PFSK-1 (cell line): ENCODE data around the gene EPHB6.

Source experiments
- FOXP2 ChIP-seq: optimal IDR thresholded peaks from 2 replicates; pipeline ENCODE3; 2011; ENCODE audit warnings: borderline replicate concordance, control low read depth, inconsistent platforms; ENCODE audit not compliant: insufficient read depth; ENCODE audit errors: extremely low read length, extremely low read depth
- POLR2AphosphoS5 ChIP-seq: IDR thresholded peaks from 2 replicates; pipeline ENCODE4 v1.6.1; 2012; ENCODE audit warnings: low read depth, mild to moderate bottlenecking, control low read depth, low read length, moderate library complexity
- REST ChIP-seq, 2 experiments: IDR thresholded peaks; 2 replicates each; pipeline versions ENCODE4 v1.6.1 to v1.8.0; 2011 to 2012; ENCODE audit warnings: low read depth in 2 of 2, low read length in 2 of 2, control low read depth in 1 of 2, inconsistent platforms in 1 of 2, mild to moderate bottlenecking in 1 of 2, moderate library complexity in 1 of 2; ENCODE audit not compliant: insufficient read depth in 1 of 2
- SIN3A ChIP-seq: IDR thresholded peaks from 2 replicates; pipeline ENCODE4 v1.6.1; 2012; ENCODE audit warnings: mild to moderate bottlenecking, low read length, moderate library complexity, borderline replicate concordance; ENCODE audit not compliant: insufficient read depth
- TAF1 ChIP-seq: IDR thresholded peaks from 2 replicates; pipeline ENCODE4 v1.6.1; 2012; ENCODE audit warnings: low read length, control low read depth, borderline replicate concordance; ENCODE audit not compliant: insufficient read depth

The EPHB6 gene

GRCh38 chr7:142883571-142884285 lies 28.9 kb downstream of the EPHB6 start:
- TF ChIP-seq SIN3A (no peak), REST (IDR thresholded peaks at IDR 0.05; ENCODE audit: insufficient read depth in 1 of 2, low read depth in 2 of 2, low read length in 2 of 2) (no peak), FOXP2 (no peak), TAF1 (no peak), POLR2AphosphoS5 (no peak)

- TF ChIP-seq POLR2AphosphoS5 (no peak), FOXP2 (no peak), SIN3A (no peak), REST (IDR thresholded peaks at IDR 0.05; ENCODE audit: insufficient read depth in 1 of 2, low read depth in 2 of 2, low read length in 2 of 2) (no peak), TAF1 (no peak)
Measured at GRCh38 chr7:142884286-142884640, 29.4 kb downstream of the EPHB6 start.

- TF ChIP-seq POLR2AphosphoS5 (no peak), REST (IDR thresholded peaks at IDR 0.05; ENCODE audit: insufficient read depth in 1 of 2, low read depth in 2 of 2, low read length in 2 of 2) (no peak), TAF1 (no peak), FOXP2 (no peak), SIN3A (no peak)
Measured at GRCh38 chr7:142885311-142886230, 30.7 kb downstream of the EPHB6 start, which contains the start of gene TRPV6. Gene TRPV6 (minus strand): TSS chr7:142885745.

- no peak for TF ChIP-seq REST (IDR thresholded peaks at IDR 0.05; ENCODE audit: insufficient read depth in 1 of 2, low read depth in 2 of 2, low read length in 2 of 2)
- TF ChIP-seq POLR2AphosphoS5, result no peak
- no peak for TF ChIP-seq FOXP2
- no peak for TF ChIP-seq SIN3A
- TF ChIP-seq TAF1, result no peak
Measured at GRCh38 chr7:142886866-142887265, 32.0 kb downstream of the EPHB6 start.
